ENCODE results near the gene MBNL1. TPM values are rescaled to one million over a fixed set of nuclear protein-coding genes. Genes with fewer than 3 reads are reported as not detected.

MBNL1 gene
- total RNA-seq, 1 experiment from 2014 or later = 200 TPM

DNA sequence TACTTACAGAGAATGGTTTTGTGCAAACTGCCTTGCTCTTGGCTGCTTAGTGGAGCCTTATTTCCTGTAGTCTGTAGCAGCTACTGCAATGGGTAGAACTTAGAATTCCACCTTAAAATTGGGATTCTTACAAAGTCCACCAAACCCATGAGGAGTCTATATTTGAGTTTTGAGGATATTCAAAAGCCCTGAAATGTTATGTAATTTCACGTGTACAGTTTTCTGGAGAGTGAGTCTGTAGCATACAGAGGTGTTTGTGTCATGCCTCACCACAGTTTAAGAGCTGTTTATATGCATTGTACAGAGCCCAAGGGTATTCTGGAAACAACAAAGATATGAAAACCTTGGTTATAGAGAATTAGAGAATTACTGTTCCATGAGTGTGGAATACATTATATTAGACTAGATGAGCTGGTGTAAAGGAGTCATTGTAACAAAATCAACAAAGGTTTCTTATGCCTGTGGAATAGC, 114.4 kb downstream of the MBNL1 start:
- CTCF ChIA-PET = no interaction called here
- intact Hi-C loops (cut with micrococcal nuclease) = no loop called here
- no peaks in the 10 kb centered on the region for H3K27me3 ChIP-seq (ENCODE audit: insufficient read depth, low read length)
- no peak for ATAC-seq
- no peaks in the 10 kb centered on the region for H3K9me2 ChIP-seq (ENCODE audit: insufficient read depth)
- no peak overlapping the region for H2AFZ ChIP-seq (ENCODE audit: low read depth, low read length, poor library complexity, severe bottlenecking)
- H3K9me3 ChIP-seq (ENCODE audit: control insufficient read depth in 1 of 2, insufficient read depth in 1 of 2, low read depth in 1 of 2, low read length in 2 of 2) = no peaks in the 10 kb centered on the region
- no peak overlapping the region for H3K4me3 ChIP-seq (replicated peaks in 1 of 2; ENCODE audit: low read depth in 1 of 2, low read length in 2 of 2)
- POLR2A ChIA-PET = no interaction called here
- H3K9ac ChIP-seq (ENCODE audit: low read length) = no peak overlapping the region
- no peak overlapping the region for H3K27ac ChIP-seq (ENCODE audit: low read depth, low read length)
- H3K4me2 ChIP-seq (ENCODE audit: low read length) = no peak overlapping the region
- peaks cover 98% of the 10 kb centered on the region for H3K79me2 ChIP-seq (ENCODE audit: insufficient read depth, low read length)
- H4K20me1 ChIP-seq (ENCODE audit: insufficient read depth) = peaks cover 17% of the 10 kb centered on the region; the same call in 1 of the 2 replicates
- no peaks in the 10 kb centered on the region for H3K36me3 ChIP-seq (ENCODE audit: control insufficient read depth in 1 of 2, insufficient read depth in 2 of 2, low read length in 2 of 2)
- RAD21 ChIA-PET (ENCODE audit: low non-redundant PET in 1 of 2, low total read pairs in 2 of 2, uncharacterized antibody in 2 of 2, unreplicated experiment in 2 of 2) = no interaction called here
- peaks cover 4% of the 10 kb centered on the region in 2 experiments; a peak in 2 of 4 replicates for H3K4me1 ChIP-seq (ENCODE audit: control insufficient read depth in 1 of 2, insufficient read depth in 2 of 2, low read length in 2 of 2)
- no peak for DNase-seq (ENCODE audit: low read depth, low spot score)
- BruUV-seq (replicated peaks) = no TSS peak
- no peak for TF ChIP-seq RAD21 (IDR thresholded peaks at IDR 0.05; ENCODE audit: low read depth)
- TF ChIP-seq CBX3 (IDR thresholded peaks at IDR 0.05; ENCODE audit: low read depth) = no peak
- no peak for TF ChIP-seq EZH2phosphoT487 (IDR thresholded peaks at IDR 0.05; ENCODE audit: borderline replicate concordance)
- TF ChIP-seq, protein P1, sequence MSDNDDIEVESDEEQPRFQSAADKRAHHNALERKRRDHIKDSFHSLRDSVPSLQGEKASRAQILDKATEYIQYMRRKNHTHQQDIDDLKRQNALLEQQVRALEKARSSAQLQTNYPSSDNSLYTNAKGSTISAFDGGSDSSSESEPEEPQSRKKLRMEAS (IDR thresholded peaks at IDR 0.05) = no peak
- TF ChIP-seq YY1 (IDR thresholded peaks at IDR 0.05; ENCODE audit: extremely low read depth, insufficient replicate concordance, low read depth, low read length) = no peak
- no peak for TF ChIP-seq TCF7L2 (IDR thresholded peaks at IDR 0.05; ENCODE audit: borderline replicate concordance, extremely low read depth, insufficient read depth, insufficient read length)
- TF ChIP-seq ZFX (IDR thresholded peaks at IDR 0.05) = no peak
- TF ChIP-seq SIN3A (IDR thresholded peaks at IDR 0.05; ENCODE audit: low read depth) = no peak
- TF ChIP-seq, protein P2, sequence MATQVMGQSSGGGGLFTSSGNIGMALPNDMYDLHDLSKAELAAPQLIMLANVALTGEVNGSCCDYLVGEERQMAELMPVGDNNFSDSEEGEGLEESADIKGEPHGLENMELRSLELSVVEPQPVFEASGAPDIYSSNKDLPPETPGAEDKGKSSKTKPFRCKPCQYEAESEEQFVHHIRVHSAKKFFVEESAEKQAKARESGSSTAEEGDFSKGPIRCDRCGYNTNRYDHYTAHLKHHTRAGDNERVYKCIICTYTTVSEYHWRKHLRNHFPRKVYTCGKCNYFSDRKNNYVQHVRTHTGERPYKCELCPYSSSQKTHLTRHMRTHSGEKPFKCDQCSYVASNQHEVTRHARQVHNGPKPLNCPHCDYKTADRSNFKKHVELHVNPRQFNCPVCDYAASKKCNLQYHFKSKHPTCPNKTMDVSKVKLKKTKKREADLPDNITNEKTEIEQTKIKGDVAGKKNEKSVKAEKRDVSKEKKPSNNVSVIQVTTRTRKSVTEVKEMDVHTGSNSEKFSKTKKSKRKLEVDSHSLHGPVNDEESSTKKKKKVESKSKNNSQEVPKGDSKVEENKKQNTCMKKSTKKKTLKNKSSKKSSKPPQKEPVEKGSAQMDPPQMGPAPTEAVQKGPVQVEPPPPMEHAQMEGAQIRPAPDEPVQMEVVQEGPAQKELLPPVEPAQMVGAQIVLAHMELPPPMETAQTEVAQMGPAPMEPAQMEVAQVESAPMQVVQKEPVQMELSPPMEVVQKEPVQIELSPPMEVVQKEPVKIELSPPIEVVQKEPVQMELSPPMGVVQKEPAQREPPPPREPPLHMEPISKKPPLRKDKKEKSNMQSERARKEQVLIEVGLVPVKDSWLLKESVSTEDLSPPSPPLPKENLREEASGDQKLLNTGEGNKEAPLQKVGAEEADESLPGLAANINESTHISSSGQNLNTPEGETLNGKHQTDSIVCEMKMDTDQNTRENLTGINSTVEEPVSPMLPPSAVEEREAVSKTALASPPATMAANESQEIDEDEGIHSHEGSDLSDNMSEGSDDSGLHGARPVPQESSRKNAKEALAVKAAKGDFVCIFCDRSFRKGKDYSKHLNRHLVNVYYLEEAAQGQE (IDR thresholded peaks at IDR 0.05; ENCODE audit: low read depth) = no peak
- TF ChIP-seq ELF1 (IDR thresholded peaks at IDR 0.05; ENCODE audit: borderline replicate concordance, low read depth) = no peak
- no peak for TF ChIP-seq JUND (IDR thresholded peaks at IDR 0.05)
